IPS-NIHi7 (cell line): Measurements from ENCODE around the gene HSPB1.
"Not testable (repeated sequence)": the region's sequence is repeated elsewhere in the genome, so short reads cannot be mapped to it uniquely, and the experiment has no call there.

Experiments
- DNase-seq: peaks from one replicate; pipeline ENCODE4 v3.0.0; 2012; ENCODE audit warnings: mixed read lengths; ENCODE audit errors: extremely low spot score

The HSPB1 gene

DNA sequence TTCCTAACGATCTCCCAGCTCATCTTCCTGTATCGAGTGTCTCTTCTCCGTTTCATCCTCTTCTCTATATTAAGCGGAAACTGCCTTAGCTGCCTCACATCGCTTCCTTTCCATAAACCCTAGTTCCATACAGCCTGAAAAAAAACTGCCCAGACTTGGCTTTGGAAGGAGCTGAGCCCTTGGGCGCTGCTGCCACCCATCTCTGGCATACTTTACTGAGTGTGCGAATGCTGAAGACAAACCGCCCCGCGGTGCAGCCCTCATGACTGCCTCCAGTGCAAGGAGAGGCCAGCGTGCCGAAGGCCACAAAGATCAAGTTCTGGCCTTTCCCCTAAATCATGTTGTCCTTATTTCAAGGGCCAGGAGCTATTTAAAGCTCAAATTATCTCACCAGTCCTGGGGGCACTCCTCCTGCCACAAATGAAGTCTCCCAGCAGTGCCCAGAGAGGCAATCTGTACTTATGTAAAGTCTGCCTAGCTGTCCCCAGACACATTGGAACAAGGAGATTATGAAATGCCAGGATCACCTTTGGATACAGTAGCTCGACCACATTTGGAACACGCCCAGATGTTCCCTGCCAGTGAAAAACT is 31.1 kb downstream of the HSPB1 start:
- DNase-seq: no peak

GRCh38 chr7:76334320-76334967 is 32.0 kb downstream of the HSPB1 start:
- DNase-seq: no peak

GRCh38 chr7:76335417-76335816 is 32.9 kb downstream of the HSPB1 start:
- not testable (repeated sequence) for DNase-seq

- no peak for DNase-seq
Observed at GRCh38 chr7:76336094-76336493, 33.6 kb downstream of the HSPB1 start.

DNA sequence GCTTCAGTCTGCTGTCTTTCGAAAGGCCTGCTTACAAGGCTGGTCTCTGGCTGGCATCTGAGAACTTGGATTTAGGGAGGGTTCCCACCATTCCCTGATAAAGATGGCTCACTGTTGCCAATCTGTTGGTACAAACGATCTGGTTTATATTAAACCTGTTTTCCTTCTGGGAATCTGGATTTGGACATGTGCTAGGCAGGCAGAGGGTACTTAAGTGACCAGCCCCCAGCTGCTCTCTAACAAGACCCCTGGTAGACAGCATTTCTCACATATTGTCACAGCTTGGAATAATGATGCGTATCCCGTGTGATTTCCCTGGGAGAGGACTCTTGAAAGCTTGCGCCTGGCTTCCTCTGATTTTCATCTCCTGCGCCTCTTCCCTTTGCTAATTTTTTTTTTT is 34.7 kb downstream of the HSPB1 start:
- no peak for DNase-seq

DNA sequence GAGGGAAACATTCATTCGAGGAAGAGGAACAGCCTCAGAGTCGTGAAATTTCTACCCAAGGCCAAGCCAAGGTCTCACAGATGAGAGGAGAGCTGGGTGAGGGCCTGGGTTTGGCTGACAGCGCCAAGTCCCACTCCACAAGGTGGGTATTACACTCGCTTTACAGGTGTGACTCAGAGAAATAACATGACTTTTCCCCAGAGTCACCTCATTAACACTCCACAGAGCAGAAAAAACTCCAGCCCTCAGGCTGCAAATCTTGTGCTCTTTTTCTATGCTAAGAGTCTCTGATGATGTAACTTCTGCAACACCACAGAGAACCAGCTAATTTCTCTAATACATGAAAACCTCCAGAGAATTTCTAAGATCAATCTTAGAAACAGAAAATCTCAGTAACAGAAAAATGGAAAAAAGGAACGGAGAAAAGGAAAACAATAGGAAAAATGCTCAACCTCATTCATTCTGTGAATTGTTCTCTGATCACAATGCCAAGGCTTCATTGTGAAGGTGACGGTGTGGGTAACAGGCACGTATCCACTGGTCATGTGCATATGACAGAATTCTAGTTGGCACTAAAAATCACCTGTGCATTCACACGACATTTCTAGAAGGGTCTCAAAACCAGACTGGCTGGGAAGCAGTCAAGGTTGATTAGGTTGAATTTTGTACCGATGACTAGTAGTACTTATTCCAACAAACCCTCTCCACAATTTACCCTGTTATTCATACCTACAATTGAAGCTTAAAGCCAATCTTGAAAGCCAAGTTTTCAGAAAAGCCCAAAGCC is 36.0 kb downstream of the HSPB1 start:
- no peak for DNase-seq

DNA sequence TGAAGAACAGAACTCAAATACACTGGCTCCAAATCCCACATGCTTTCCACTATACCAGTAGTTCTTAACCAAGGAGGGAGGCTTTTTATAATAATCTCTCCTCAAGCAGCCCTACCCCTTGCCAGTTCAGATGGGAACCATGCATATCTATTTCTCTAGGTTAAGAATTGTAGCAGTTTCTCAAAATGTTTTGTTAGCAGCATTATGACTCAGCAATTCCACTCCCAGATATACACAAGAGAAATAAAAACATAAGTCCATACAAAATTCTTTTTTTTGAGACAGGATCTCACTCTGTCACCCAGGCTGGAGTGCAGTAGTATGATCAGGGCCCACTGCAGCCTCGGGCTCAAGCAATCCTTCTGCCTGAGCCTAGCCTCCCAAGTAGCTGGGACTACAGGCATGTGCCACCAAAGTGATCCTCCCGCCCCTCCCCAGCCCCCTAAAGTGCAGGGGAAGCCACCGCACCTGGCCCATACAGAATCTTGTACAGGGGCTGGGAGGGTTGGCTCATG is 38.2 kb downstream of the HSPB1 start:
- no peak for DNase-seq

DNA sequence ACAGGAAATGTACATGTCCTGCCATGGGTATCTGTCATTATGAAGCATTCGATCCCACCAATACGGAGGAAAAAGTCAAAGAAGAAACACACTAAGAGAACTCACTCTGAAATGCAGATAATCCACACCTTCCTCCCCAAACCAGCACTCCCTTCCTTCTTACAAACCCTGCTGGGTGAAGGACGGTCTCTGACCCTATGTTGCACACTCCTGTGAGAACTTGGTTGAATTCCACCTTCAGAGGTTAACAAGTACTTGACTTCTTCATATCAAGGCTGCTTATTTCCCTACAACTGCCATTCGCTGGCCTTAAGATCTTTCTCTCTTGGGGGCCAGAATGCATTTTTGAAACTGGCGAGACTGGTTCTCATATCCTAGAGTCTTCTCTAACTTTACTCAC is 39.7 kb downstream of the HSPB1 start:
- no peak for DNase-seq

GRCh38 chr7:76343294-76343930 is 40.9 kb downstream of the HSPB1 start:
- DNase-seq: no peak

DNA sequence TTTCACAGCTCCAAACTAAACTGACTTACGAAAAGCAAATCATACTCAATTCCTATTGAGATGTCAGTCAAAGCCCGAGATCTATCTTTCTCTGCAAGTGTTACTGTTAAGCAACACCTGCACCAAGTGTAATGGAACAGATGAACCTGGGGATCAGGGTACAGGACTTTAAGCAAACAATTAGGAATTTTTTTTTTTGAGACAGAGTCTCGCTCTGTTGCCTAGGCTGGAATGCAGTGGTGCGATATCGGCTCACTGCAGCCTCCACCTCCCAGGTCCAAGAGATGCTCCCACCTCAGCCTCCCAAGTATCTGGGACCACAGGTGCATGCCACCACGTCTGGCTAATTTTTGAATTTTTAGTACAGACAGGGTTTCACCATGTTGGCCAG is 41.5 kb downstream of the HSPB1 start:
- no peak for DNase-seq

DNA sequence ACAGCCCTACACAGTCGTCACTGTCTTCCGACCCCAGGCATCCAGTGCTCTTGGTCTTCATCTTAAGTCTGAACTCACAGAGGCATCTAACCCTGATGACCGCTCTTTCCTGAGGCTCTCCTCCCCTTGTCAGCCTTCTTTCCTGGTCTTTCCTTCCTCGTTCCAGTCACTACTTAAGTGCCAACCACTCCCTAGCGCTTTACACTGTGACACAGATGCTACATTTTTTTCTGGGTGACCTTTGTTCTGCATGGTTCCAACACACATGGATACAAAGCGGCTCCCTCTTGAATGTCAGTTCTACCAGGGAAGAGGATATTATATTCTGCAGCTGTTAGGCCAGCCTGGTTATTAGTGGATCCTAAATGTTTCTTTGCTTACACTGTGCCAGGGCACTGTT is 43.6 kb downstream of the HSPB1 start:
- DNase-seq: no peak

GRCh38 chr7:76346778-76347177 is 44.3 kb downstream of the HSPB1 start:
- no peak for DNase-seq

DNA sequence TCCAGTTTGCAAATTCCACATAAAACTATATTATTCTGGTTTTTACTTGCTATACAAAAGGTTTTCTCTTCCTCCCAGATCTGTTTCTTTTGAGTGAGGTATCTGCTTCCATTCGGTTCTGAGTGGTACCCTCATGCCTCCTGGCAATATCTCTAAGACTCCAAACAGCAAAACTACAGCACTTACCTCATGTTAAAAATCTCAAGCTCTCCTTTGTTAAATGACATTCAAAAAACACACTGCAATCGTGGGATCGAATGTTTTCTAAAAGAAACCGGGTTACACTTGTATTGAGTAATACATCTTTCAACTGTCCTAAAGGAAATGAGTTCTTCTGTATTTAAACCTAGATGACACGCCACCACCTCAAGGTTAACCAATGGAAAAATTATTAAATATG is 45.2 kb downstream of the HSPB1 start:
- no peak for DNase-seq

DNA sequence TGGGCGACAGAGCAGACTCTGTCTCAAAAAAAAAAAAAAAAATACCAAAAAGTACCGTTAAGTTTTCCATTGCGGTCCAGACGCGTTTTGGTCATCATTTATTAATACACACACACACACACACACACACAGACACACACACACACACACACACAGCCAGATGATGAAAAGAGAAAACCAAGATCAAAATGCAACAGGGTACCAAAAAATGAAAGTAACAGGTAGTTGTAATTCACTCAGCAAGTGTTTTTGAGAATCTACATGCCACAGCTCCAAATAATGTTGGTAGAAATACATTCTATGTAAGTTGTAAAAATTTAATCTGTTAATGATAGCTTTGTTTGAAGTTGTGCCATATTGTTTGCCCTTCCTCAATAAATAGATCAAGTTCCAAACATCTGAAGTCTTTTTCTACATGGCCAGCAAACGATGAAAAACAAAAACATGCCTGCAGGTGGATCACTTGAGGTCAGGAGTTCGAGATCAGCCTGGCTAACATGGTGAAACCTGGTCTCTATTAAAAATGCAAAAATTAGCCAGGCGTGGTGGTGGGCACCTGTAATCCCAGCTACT is 46.9 kb downstream of the HSPB1 start:
- DNase-seq: no peak

- DNase-seq: no peak
Observed at GRCh38 chr7:76351372-76351771, 48.9 kb downstream of the HSPB1 start.

GRCh38 chr7:76352193-76352592 is 49.7 kb downstream of the HSPB1 start:
- DNase-seq: no peak

GRCh38 chr7:76353744-76354143 is 51.3 kb downstream of the HSPB1 start:
- no peak for DNase-seq
